NT2/D1 (cell line): ENCODE measurements around the gene ADCY7.

Source experiments
- SUZ12 ChIP-seq: IDR thresholded peaks from 2 replicates; pipeline ENCODE4 v1.6.1; 2011; ENCODE audit not compliant: insufficient read length, insufficient read depth; ENCODE audit errors: extremely low read depth
- ZNF274 ChIP-seq: IDR thresholded peaks from 2 replicates; pipeline ENCODE4 v1.6.1; 2011; ENCODE audit warnings: mild to moderate bottlenecking, low read depth, low read length

DNA sequence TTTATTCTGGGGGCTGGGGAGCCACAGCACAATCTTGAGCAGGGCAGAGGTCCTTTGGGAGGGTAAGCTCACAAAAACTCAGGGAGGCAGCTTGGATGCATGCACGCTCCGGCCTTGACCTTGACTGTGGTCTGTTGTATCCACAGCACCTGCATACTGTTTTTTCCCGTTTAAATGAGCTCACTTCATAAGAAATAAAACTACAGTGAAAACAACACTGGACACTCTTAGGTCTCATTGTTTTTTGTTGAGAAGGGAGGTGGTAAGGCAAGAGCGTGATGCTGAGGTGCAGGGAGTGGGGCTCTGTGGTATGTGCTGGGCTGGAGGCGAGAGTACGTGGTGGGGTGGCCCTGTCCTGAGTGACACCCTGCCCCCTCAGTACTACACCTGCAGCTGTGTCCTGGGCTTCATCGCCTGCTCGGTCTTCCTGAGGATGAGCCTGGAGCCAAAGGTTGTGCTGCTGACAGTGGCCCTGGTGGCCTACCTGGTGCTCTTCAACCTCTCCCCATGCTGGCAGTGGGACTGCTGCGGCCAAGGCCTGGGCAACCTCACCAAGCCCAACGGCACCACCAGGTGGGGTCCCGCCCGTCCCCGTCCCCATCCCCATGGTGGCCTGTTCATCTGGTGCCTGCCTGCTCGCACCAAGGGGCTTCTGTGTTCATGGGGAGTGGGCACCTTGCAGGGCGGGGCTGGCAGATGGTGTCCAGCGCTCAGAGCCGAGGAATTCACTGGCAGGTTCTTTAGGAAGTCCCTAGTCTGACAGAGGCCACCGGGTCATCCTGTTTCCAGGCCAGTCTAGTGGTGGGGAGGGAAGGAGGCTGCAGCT lies 44.2 kb downstream of the ADCY7 start:
- no peak for TF ChIP-seq ZNF274
- TF ChIP-seq SUZ12: no peak
